ENCODE data around the gene SERF2. TPM values are rescaled to one million over a fixed set of nuclear protein-coding genes. Genes with fewer than 3 reads are reported as not detected.
A peak's percentile ranks its signal among the peaks of the same experiment; 100 is the strongest.

SERF2 gene
- total RNA-seq, 6 experiments from 2014 or later: 454 to 694 (median 611) TPM

GRCh38 chr15:43771816-43772215 is 20.3 kb upstream of the SERF2 start:
- peaks cover 0 to 4% (median 0%) of the 10 kb centered on the region in 4 donors for H3K4me1 ChIP-seq
- peaks cover 16 to 70% (median 47%) of the 10 kb centered on the region in 4 donors for H3K36me3 ChIP-seq
- intact Hi-C loops (cut with DNase I): no loop called here
- no peaks in the 10 kb centered on the region for H3K27me3 ChIP-seq
- ATAC-seq: no peak
- 69% methylated on average over 2 of the region's 2 CpGs for WGBS (ENCODE audit: insufficient coverage, low coverage, low lambda C conversion rate, missing lambda C conversion rate)
- no peak overlapping the region for H3K4me3 ChIP-seq
- no peak overlapping the region for H3K27ac ChIP-seq
- TF ChIP-seq, protein P1, sequence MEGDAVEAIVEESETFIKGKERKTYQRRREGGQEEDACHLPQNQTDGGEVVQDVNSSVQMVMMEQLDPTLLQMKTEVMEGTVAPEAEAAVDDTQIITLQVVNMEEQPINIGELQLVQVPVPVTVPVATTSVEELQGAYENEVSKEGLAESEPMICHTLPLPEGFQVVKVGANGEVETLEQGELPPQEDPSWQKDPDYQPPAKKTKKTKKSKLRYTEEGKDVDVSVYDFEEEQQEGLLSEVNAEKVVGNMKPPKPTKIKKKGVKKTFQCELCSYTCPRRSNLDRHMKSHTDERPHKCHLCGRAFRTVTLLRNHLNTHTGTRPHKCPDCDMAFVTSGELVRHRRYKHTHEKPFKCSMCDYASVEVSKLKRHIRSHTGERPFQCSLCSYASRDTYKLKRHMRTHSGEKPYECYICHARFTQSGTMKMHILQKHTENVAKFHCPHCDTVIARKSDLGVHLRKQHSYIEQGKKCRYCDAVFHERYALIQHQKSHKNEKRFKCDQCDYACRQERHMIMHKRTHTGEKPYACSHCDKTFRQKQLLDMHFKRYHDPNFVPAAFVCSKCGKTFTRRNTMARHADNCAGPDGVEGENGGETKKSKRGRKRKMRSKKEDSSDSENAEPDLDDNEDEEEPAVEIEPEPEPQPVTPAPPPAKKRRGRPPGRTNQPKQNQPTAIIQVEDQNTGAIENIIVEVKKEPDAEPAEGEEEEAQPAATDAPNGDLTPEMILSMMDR (IDR thresholded peaks at IDR 0.05): no peak
- no peak for TF ChIP-seq POLR2A (IDR thresholded peaks at IDR 0.05)
- H3K9me3 ChIP-seq: no peaks in the 10 kb centered on the region
- no peak for DNase-seq

DNA sequence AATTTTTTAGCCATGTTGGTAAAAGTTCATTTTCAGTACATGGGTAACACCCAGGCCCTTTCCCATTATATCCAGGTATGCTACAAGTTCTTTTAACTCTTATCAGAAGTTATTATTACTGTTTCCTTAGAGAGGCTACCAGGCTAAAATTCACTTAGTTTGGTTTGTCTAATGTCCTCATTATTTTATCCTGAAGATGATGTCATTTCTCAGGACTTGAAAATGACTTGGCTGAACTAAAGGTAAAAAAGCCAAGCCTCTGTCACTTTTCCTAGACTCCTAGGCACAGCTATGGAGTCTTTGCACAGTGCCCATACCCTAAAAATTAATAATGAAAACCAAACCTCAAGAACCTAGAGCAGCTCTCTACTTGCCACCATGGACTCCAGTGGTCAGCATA is 19.5 kb upstream of the SERF2 start:
- Histone ChIP-seq H3K27ac (no peak overlapping the region), H3K4me1 (peaks cover 0 to 4% (median 1%) of the 10 kb centered on the region in 4 donors), H3K9me3 (no peaks in the 10 kb centered on the region), H3K4me3 (no peak overlapping the region), H3K36me3 (peaks cover 15 to 62% (median 43%) of the 10 kb centered on the region in 4 donors), H3K27me3 (no peaks in the 10 kb centered on the region)
- no peak for DNase-seq
- intact Hi-C loops (cut with DNase I): no loop called here
- TF ChIP-seq POLR2A (IDR thresholded peaks at IDR 0.05): no peak
- TF ChIP-seq, protein P1 (IDR thresholded peaks at IDR 0.05): no peak
- no peak for ATAC-seq

GRCh38 chr15:43774062-43774461 is 18.1 kb upstream of the SERF2 start:
- Histone ChIP-seq H3K36me3 (peaks cover 10 to 48% (median 36%) of the 10 kb centered on the region in 4 donors), H3K4me3 (no peak overlapping the region), H3K27ac (no peak overlapping the region), H3K27me3 (no peaks in the 10 kb centered on the region), H3K4me1 (peaks cover 0 to 7% (median 2%) of the 10 kb centered on the region in 4 donors), H3K9me3 (no peaks in the 10 kb centered on the region)
- DNase-seq (no peak), ATAC-seq (no peak)
- 43% methylated on average over 4 of the region's 4 CpGs for WGBS (ENCODE audit: insufficient coverage, low coverage, low lambda C conversion rate, missing lambda C conversion rate)
- TF ChIP-seq, protein P1 (IDR thresholded peaks at IDR 0.05): no peak
- no peak for TF ChIP-seq POLR2A (IDR thresholded peaks at IDR 0.05)
- intact Hi-C loops (cut with DNase I): no loop called here

- H3K9me3 ChIP-seq: no peaks in the 10 kb centered on the region
- ATAC-seq: peak; percentile 51 to 64 (median 56)
- peak; percentile 54 to 78 (median 69) for DNase-seq
- H3K4me1 ChIP-seq: peaks cover 0 to 7% (median 2%) of the 10 kb centered on the region in 4 donors
- intact Hi-C loops (cut with DNase I): no loop called here
- peaks cover 10 to 34% (median 25%) of the 10 kb centered on the region in 4 donors for H3K36me3 ChIP-seq
- 80% methylated on average over 1 of the region's 1 CpG for WGBS (ENCODE audit: insufficient coverage, low coverage, low lambda C conversion rate, missing lambda C conversion rate)
- TF ChIP-seq POLR2A (IDR thresholded peaks at IDR 0.05): peak; percentile 1
- TF ChIP-seq, protein P1 (IDR thresholded peaks at IDR 0.05): peak; percentile 36 to 64 (median 55)
- H3K27me3 ChIP-seq: no peaks in the 10 kb centered on the region
- H3K4me3 ChIP-seq: no peak overlapping the region
- H3K27ac ChIP-seq: no peak overlapping the region
Observed at GRCh38 chr15:43775411-43775965, 16.6 kb upstream of the SERF2 start.
